Measurements from ENCODE around the gene RNF5.

The RNF5 gene

DNA sequence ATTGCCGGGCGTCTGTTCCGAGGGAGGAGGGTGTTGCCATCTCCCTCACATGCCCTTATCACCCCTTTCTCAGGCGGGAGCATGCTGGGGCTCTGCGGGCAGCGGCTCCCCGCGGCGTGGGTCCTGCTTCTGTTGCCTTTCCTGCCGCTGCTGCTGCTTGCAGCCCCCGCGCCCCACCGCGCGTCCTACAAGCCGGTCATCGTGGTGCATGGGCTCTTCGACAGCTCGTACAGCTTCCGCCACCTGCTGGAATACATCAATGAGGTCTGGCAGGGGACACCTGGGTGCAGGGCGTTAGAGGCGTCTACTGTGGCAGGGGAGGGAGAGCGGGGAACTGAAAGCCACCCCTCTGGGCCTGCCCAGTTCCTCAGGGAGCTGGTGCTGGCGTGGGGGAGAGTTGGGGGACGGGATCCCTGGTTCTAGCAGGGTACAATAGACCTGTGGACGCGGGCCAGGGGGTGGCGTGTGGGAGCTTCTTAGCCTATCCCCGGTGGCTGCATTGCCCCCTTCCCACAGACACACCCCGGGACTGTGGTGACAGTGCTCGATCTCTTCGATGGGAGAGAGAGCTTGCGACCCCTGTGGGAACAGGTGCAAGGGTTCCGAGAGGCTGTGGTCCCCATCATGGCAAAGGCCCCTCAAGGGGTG, 23.6 kb upstream of the RNF5 start:
- TF ChIP-seq JUND (IDR thresholded peaks at IDR 0.05; ENCODE audit: low read depth), result no peak
- in situ Hi-C loops (cut with HindIII; ENCODE audit: low pct_unique_long_range_greater_than_20kb, low sequenced_read_pairs), result no loop called here
- DNase-seq (ENCODE audit: low read depth in 1 of 2, low spot score in 1 of 2), result peak; percentile 79 to 90

GRCh38 chr6:32156891-32157290, 21.3 kb upstream of the RNF5 start:
- in situ Hi-C loops (cut with HindIII; ENCODE audit: low pct_unique_long_range_greater_than_20kb, low sequenced_read_pairs), result no loop called here
- DNase-seq (ENCODE audit: low read depth in 1 of 2, low spot score in 1 of 2), result no peak
- TF ChIP-seq JUND (IDR thresholded peaks at IDR 0.05; ENCODE audit: low read depth), result no peak

- in situ Hi-C loops (cut with HindIII; ENCODE audit: low pct_unique_long_range_greater_than_20kb, low sequenced_read_pairs), result no loop called here
- no peak for DNase-seq (ENCODE audit: low read depth in 1 of 2, low spot score in 1 of 2)
- no peak for TF ChIP-seq JUND (IDR thresholded peaks at IDR 0.05; ENCODE audit: low read depth)
These were observed 20.2 kb upstream of the RNF5 start for GRCh38 chr6:32158052-32158451.

- in situ Hi-C loops (cut with HindIII; ENCODE audit: low pct_unique_long_range_greater_than_20kb, low sequenced_read_pairs), result no loop called here
- no peak for DNase-seq (ENCODE audit: low read depth in 1 of 2, low spot score in 1 of 2)
- no peak for TF ChIP-seq JUND (IDR thresholded peaks at IDR 0.05; ENCODE audit: low read depth)
These were observed 14.5 kb upstream of the RNF5 start for GRCh38 chr6:32163559-32164258.

DNA sequence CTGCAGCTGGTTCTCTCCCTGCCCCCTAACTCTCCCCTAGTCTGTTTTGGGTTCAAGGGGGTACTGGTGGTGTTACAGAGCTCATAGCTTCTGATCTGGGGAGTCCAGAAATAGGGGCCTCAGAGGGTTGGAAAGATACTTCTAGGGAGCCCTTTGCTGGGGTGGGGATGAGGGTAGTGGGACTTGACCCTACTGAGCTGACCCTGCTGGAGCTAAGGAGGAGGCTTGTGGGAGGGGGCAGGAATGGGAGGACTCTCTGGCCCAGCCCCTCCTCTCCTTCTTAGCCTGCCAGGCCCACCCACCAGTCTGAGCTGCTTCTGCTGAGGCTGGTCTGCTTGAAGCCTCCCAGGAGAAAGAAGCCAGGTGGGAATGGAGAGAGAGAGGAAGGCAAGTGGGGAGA, 13.9 kb upstream of the RNF5 start, which contains the start of gene EGFL8:
TSS of gene EGFL8 (plus strand) at position 301 of the 400 bp plus-strand sequence. CDS start 1,571 bp downstream, outside the sequence.
- in situ Hi-C loops (cut with HindIII; ENCODE audit: low pct_unique_long_range_greater_than_20kb, low sequenced_read_pairs), result no loop called here
- TF ChIP-seq JUND (IDR thresholded peaks at IDR 0.05; ENCODE audit: low read depth), result no peak
- no peak for DNase-seq (ENCODE audit: low read depth in 1 of 2, low spot score in 1 of 2)

GRCh38 chr6:32166411-32167061, 11.7 kb upstream of the RNF5 start:
- in situ Hi-C loops (cut with HindIII; ENCODE audit: low pct_unique_long_range_greater_than_20kb, low sequenced_read_pairs), result no loop called here
- DNase-seq (ENCODE audit: low read depth in 1 of 2, low spot score in 1 of 2), result no peak
- no peak for TF ChIP-seq JUND (IDR thresholded peaks at IDR 0.05; ENCODE audit: low read depth)

DNA sequence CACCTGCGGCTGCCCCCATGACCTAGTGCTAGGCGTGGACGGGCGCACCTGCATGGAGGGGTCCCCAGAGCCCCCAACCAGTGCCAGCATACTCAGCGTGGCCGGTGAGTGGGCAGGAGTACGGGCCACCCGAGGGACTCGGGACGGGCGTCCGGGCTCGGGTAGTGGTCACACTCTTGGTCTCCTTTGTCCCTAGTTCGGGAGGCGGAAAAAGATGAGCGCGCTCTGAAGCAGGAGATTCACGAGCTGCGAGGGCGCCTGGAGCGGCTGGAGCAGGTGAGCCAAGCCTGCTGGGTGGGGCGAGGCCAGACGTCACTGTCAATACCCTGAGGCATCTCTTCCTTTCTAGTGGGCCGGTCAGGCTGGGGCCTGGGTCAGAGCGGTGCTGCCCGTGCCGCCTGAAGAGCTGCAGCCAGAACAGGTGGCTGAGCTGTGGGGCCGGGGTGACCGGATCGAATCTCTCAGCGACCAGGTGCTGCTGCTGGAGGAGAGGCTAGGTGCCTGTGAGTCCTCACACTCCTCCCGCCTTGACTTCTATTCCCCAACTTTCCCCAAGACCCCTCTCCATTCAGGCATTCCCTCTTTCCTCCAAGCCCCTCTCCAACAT, 10.9 kb upstream of the RNF5 start:
- TF ChIP-seq JUND (IDR thresholded peaks at IDR 0.05; ENCODE audit: low read depth), result no peak
- DNase-seq (ENCODE audit: low read depth in 1 of 2, low spot score in 1 of 2), result no peak
- in situ Hi-C loops (cut with HindIII; ENCODE audit: low pct_unique_long_range_greater_than_20kb, low sequenced_read_pairs), result no loop called here

GRCh38 chr6:32167761-32168262, 10.4 kb upstream of the RNF5 start:
- in situ Hi-C loops (cut with HindIII; ENCODE audit: low pct_unique_long_range_greater_than_20kb, low sequenced_read_pairs), result no loop called here
- DNase-seq (ENCODE audit: low read depth in 1 of 2, low spot score in 1 of 2), result no peak
- TF ChIP-seq JUND (IDR thresholded peaks at IDR 0.05; ENCODE audit: low read depth), result no peak

DNA sequence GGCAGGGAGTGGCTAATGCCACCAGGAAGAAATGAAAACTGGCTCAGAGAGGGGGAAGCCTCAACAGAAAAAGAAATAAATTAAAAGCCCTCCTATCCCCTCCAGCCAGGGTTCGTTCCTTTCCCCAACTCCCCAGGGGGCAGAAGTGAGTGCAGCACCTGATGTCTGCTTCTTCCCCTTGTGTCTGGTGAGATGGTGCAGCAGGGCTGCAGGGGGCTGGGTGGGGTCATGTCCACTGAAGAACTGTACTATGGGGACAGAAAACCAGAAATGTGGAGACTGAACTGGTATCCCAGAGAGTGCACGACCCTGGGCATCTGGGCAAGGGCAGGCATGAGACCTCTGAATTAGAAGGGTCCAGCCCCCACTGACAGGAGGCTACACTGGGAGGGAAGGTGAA, 9.9 kb upstream of the RNF5 start:
- DNase-seq (ENCODE audit: low read depth in 1 of 2, low spot score in 1 of 2), result no peak
- in situ Hi-C loops (cut with HindIII; ENCODE audit: low pct_unique_long_range_greater_than_20kb, low sequenced_read_pairs), result no loop called here
- no peak for TF ChIP-seq JUND (IDR thresholded peaks at IDR 0.05; ENCODE audit: low read depth)

GRCh38 chr6:32168807-32169591, 9.2 kb upstream of the RNF5 start:
- DNase-seq (ENCODE audit: low read depth in 1 of 2, low spot score in 1 of 2), result no peak
- in situ Hi-C loops (cut with HindIII; ENCODE audit: low pct_unique_long_range_greater_than_20kb, low sequenced_read_pairs), result no loop called here
- no peak for TF ChIP-seq JUND (IDR thresholded peaks at IDR 0.05; ENCODE audit: low read depth)

DNA sequence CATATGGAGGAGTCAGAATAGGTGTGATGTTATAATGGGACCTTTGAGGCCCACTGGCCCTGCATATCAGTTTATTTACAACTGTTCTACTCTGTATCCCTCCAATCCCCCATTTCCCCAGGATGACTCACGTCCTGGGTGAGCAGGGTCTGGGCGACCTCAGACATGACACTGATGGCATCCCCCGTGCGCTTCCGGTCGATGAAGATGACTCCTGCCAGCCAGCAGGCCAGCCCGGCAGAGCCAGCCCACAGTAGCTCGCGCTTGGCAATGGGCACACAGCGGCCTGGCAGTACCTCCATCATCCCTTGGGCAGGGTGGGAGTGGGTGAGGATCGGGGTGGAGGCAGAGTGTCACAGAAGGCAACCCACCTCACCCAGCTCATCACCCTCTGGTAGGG, 7.9 kb upstream of the RNF5 start:
- TF ChIP-seq JUND (IDR thresholded peaks at IDR 0.05; ENCODE audit: low read depth), result no peak
- no peak for DNase-seq (ENCODE audit: low read depth in 1 of 2, low spot score in 1 of 2)
- in situ Hi-C loops (cut with HindIII; ENCODE audit: low pct_unique_long_range_greater_than_20kb, low sequenced_read_pairs), result no loop called here

DNA sequence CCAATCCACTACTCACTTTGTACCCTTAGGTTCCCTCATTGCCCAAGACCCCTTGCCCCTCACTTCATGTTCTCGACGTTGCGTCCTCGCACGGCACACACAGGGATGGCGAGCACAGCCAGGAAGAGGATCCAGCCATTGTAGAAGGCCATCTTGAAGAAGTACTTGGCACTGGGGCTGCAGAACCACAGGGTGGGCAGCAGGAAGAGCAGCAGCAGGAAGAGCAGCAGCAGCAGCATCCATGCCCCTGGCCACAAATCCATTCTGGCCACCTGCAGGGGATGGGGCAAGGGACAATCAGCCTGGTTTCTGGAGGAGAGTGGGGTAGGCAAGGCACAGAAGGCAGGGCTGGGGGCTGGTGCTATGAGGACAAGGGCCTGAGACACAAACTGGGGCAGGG, 7.0 kb upstream of the RNF5 start:
- no peak for TF ChIP-seq JUND (IDR thresholded peaks at IDR 0.05; ENCODE audit: low read depth)
- DNase-seq (ENCODE audit: low read depth in 1 of 2, low spot score in 1 of 2), result no peak
- in situ Hi-C loops (cut with HindIII; ENCODE audit: low pct_unique_long_range_greater_than_20kb, low sequenced_read_pairs), result no loop called here

All from T47D (cell line).